NCI-H2171 treated with DMSO at 0.1 percent for 48 hours (cell line): ENCODE measurements around the gene SPDYE6.
"Not testable (repeated sequence)": the region's sequence is repeated elsewhere in the genome, so short reads cannot be mapped to it uniquely, and the experiment has no call there.

ENCODE experiments used
- DNase-seq: peaks from one replicate; lab custom pipeline; 2025; lab: John Stamatoyannopoulos, UW

The SPDYE6 gene

GRCh38 chr7:102363549-102364393, 7.5 kb upstream of the SPDYE6 start:
- DNase-seq, result peak; percentile 98

DNA sequence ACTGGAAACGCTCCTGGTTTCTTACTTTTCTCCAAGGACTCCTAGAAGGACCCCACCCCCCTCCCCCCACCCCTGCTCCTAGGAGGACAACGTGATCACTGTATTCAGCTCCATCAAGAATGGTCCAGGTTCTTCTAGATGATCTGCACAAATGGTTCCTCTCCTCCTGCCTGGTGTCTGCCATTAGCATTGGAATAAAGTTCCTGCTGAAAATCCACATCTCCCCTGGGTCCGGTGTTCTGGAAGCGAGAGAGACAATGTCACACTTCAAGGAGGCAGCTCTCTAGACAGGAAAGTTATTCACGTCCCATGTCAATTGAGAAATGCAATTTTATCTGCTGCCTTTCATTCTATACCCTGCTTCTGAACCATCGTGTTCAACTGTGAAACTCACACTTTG, 9.3 kb downstream of the SPDYE6 start:
- DNase-seq, result not testable (repeated sequence)

DNA sequence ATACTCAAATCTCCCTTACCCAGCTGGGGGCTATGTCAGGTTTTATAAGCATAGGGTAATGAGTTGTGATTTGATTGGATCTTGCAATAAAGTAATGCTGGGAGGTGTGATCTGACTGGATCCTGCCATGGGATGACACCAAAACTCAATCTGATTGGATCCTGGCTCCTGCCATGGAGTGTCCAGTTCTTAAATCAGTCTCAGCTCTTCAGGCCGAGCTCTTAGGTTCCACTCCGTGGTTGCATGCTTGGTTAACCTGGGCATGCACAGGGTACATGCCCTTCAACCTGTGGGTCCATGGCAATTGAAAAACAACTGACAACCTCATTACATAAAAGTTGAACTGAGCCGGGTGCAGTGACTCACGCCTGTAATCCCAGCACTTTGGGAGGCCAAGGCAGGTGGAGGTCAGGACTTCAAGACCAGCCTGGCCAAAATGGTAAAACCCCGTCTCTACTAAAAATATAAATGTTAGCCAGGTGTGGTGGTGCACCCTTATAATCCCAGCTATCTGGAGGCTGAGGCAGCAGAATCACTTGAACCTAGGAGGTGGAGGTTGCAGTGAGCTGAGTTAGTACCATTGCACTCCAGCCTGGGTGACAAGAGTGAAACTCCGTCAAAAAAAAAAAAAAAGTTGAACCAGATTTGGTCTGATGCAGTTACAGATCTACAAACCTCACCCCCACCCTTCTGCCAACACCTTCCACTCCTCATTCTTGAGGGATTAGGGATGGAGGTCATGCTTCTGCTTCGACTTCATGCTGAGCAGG, 15.5 kb downstream of the SPDYE6 start:
- DNase-seq, result not testable (repeated sequence)

DNA sequence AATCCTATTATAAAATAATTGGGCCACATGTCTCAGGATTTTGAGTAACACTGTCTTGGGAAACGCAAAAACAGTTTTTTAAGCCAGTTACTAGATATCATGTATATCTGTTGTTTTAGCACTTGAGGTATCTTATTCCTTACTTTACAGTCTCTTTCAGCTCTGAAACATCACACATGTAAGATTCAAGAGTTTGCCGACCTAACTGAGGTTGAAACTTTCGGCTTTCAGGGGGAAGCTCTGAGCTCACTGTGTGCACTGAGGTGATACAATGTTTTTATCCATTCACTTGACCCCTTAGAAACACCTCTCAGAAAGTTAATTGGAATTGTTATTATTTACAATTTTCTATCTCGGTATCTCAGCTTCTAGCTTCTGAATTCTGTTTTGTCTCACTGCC, 18.8 kb downstream of the SPDYE6 start:
- DNase-seq, result not testable (repeated sequence)

- not testable (repeated sequence) for DNase-seq
Observed at GRCh38 chr7:102337002-102337401, 19.2 kb downstream of the SPDYE6 start.

DNA sequence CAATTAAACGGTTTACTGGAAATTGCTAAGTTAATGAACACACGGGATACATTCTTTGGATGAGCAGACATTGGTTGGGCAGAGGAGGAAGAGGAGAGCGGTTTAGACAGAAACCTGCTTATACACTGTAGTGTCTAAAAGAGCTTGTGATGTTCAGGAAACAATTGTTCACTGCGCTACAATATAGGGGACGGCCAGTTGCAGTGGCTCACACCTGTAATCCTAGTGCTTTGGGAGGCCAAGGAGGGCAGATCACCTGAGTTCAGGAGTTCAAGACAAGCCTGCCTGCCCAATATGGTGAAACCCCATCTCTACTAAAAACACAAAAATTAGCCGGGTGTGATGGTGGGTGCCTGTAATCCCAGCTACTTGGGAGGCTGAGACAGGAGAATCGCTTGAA, 20.7 kb downstream of the SPDYE6 start:
- not testable (repeated sequence) for DNase-seq

- not testable (repeated sequence) for DNase-seq
Observed at GRCh38 chr7:102330666-102331460, 25.4 kb downstream of the SPDYE6 start.

- not testable (repeated sequence) for DNase-seq
Observed at GRCh38 chr7:102329366-102329765, 26.9 kb downstream of the SPDYE6 start.

- not testable (repeated sequence) for DNase-seq
Observed at GRCh38 chr7:102328863-102329262, 27.4 kb downstream of the SPDYE6 start.

- DNase-seq, result not testable (repeated sequence)
Observed at GRCh38 chr7:102327183-102327582, 29.1 kb downstream of the SPDYE6 start.

DNA sequence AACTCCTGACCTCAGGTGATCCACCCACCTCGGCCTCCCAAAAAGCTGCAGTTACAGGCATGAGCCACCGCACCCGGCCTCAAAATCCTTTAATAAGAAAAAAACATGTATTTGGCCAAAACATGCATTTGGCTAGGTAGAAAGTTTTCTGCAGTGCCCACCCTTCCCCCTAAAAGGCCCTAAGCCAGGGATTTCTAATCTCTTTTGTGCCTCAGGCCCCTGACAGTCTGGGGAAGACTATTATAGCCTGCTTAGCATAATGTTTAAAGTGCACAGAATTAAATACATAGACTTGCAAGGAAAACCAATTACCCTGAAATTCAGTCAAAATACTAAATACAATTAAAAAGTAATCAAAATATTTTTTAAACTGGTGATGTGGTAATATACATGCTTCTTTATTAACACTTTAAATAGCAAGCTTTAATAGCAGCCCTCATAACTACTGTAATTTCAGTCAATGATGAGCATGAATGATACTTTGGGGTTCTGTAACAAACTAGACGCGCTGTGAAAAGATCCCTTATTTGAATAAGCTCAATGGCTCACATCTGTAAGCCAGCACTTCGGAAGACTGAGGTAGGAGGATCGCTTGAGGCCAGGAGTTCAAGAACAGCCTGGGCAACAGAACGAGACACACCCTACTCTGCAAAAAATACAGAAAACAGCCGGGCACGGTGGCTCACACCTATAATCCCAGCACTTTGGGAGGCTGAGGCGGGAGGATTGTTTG, 29.9 kb downstream of the SPDYE6 start:
- DNase-seq, result no peak

DNA sequence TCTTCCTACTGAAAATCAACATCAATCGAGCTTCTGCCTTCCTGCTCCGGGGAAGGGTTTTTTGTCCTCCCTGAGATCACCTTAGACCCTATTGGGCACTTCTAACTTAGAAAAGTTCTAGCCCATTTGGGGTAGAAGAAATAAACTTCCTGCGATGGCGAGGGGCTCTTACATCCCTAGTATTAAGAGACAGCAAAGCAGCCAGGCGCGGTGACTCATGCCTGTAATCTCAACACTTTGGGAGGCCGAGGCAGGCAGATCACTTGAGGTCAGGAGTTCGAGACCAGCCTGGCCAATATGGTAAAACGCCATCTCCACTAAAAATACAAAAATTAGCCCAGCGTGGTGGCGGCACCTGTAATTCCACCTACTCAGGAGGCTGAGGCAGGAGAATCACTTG, 31.1 kb downstream of the SPDYE6 start:
- DNase-seq, result not testable (repeated sequence)

GRCh38 chr7:102323914-102324195, 32.4 kb downstream of the SPDYE6 start:
- no peak for DNase-seq

DNA sequence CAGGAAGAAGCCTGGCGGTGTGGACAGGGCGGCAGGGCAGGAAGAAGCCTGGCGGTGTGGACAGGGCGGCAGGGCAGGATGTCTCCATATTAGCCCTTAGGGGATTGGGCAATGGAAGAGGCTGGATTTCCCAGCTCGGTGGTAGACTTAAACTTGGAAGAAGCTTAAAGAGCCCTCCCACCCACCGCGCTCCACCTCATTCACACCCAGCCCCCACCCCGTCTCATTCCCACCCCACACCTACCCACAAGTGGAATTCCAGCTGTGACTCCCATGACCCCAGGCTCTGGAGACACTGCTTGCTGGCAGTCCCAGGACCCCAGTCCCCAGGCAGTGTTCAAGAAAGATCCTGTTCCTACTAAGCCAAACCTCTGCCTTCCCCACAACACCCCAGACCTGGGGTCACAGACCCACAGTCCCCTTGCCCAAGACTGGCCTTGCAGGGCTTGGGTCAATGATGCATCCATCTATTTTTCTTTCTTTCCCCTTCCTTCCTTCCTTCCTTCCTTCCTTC, 34.0 kb downstream of the SPDYE6 start:
- DNase-seq, result no peak

DNA sequence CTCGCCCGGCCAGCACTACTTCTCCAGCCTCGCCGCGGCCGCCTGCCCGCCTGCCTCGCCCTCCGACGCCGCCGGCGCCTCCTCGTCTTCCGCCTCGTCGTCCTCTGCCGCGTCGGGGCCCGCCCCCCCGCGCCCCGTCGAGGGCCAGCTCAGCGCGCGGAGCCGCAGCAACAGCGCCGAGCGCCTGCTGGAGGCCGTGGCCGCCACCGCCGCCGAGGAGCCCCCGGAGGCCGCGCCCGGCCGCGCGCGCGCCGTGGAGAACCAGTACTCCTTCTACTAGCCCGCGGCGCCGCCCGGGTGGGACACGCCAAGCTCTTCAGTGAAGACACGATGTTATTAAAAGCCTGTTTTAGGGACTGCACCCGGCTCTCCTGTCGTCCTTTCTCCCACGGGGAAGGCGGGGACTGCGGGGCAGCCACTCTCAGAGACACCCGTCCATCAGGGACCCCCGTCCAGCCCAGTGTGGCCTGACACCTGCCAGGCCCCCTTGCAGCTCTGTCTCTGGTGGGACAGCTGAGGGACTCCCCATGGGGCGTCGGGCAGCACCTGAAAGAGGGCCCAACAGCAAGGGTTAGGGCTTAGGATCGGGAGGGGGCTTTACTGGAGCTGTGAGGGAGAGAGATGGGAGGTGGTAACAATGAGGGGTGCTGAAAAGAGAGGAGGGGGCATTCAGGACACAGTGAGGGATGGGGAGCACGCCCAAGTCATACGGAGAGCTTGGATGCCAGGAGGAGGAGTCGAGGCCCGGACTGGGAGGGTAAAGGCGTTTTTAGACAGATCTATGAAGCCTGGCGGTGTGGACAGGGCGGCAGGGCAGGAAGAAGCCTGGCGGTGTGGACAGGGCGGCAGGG, 34.7 kb downstream of the SPDYE6 start:
- no peak for DNase-seq

- DNase-seq, result no peak
Observed at GRCh38 chr7:102320601-102321350, 35.5 kb downstream of the SPDYE6 start.

- no peak for DNase-seq
Observed at GRCh38 chr7:102320181-102320580, 36.1 kb downstream of the SPDYE6 start.

- no peak for DNase-seq
Observed at GRCh38 chr7:102319671-102320070, 36.6 kb downstream of the SPDYE6 start.

DNA sequence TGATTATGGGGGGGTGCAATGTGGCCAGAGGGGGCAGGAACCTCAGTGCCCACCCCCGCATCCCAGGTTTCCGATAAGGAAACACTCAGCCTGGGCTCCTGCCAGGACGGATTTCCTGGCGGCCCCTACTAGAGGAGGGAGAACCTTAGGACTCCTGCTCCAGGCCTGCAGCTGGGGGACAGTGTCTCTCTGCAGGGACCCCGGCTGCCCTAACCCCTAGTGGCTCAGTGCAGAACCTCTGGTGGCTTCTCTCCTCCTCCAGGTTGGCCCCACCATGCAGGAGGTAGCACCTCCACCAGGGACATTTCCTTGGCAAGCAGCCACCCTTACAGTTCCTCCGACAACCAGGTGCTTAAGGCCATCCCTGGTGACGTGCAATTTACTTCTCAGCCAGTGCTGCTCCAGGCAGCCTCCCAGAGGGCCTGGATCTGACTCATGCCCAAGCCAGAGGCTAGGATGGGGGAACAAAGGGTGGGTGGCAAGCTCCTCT, 37.7 kb downstream of the SPDYE6 start:
- peak; percentile 74 for DNase-seq
